UCSD-AML1 (cell line): Measurements from ENCODE around the gene RNF207.

ENCODE experiments used
- DNase-seq: peaks from one replicate; lab custom pipeline; 2025; ENCODE audit not compliant: unreplicated experiment; lab: John Stamatoyannopoulos, UW

Gene RNF207

DNA sequence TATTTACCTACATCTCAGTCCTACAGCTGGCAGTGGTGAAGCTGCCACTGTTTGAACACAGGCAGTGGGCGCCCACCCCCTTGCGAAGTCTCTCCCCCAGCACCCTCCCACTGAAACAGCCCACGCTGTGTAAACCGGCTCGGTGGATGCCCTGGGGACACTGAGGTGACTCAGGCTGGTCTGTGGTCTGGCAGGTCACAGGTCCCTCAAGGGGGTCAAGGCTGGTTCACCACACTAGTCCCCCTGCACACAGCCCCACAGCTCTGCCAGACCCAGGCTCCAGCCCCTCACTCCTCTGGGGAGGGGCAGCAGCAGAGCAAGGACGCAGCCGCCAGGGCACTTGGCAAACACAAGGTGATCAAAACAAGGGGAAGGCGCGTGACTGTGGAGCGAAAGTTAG is 33.4 kb upstream of the RNF207 start:
- DNase-seq, result no peak

DNA sequence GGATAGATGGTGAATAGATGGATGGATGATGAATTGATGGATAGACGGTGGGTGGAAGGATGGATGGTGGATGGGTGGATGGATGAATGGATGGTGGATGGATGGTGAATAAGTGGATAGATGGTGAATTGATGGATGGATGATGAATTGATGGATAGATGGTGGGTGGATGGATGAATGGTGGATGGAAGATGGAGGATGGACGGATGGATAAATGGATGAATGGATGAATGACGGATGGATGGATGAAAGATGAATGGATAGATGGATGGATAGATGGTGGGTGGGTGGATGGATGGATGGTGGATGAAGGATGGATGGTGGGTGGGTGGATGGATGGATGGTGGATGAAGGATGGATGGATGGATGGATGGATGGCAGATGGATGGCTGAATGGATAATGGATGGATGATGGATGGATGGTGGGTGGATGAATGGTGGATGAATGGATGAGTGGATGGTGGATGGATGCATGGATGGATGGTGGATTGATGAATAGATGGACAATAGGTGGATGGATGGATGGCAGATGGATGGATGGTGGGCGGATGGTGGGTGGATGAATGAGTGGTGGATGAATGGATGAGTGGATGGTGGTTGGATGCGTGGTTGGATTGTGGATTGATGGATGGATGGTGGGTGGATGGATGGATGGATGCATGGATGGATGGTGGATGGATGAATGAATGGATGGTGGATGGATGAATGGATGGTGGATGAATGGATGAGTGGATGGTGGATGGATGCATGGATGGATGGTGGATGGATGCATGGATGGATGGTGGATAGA is 31.1 kb upstream of the RNF207 start:
- no peak for DNase-seq

DNA sequence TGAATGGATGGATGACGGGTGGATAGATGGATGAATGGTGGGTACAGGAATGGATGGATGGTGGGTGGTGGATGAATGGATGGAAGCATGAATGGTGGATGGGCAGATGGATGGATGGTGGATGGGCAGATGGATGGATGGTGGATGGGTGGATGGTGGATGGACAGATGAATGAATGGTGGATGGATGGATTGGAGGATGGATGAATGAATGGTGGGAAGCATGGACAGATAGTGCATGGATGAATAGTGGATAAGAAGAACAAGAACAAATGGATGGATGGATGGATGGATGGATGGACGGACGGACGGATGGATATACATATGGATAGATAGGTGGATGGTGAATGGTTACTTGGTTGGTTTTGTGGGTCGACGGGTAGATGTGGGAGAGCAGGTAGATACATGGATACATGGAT is 30.5 kb upstream of the RNF207 start:
- DNase-seq, result no peak

DNA sequence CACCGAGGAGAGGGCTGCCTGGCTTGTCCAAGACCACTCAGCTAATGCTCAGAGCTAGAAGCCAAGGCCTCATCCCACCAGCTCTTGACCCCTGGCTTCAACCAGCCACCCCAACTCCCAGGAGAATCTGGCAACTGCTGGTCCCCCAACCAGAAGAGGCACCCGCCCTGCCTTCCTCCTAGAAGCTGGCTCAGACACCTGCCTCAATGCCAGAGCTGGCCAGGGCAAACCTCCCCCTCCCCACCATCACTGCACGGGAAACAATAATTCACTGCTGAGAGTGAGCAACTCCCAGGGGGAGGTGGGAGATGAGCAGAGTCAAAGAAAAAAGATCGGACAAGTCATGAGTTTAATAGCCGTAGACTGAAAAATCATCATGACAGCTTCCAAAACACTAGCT is 29.1 kb upstream of the RNF207 start:
- DNase-seq, result no peak

DNA sequence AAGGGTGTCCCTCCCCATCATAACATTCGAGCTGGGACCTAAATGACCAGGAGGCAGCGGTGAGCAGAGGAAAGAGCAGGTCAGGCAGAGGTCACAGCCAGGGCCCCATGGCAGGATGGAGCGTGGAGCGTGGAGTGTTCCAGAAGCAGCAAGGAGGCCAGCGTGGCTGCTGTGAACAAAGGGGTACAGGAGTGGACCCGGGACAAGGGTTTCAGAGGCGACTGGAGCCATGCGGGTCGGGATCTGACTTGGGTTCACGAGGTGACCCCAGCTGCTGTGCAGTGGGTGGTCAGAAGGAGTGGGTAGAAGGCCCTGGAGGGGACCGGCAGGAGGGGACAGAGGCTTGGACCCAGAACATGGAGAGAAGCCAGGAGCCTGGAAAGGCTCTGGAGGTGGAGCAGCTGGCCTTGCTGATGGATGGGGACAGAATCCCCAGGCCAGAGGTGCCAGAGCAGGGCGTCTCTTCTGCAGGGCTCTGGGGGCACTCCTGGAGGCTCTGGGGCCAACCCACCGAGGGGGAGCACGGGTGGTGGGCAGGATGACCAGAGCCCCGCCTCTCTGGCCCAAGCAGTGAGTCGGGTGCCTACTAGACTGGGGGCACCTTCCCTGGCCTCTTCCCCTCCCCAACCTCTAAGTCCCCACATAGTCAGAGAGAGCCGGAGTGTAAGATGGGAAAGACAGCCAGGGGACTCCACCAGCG is 28.1 kb upstream of the RNF207 start:
- DNase-seq, result no peak

DNA sequence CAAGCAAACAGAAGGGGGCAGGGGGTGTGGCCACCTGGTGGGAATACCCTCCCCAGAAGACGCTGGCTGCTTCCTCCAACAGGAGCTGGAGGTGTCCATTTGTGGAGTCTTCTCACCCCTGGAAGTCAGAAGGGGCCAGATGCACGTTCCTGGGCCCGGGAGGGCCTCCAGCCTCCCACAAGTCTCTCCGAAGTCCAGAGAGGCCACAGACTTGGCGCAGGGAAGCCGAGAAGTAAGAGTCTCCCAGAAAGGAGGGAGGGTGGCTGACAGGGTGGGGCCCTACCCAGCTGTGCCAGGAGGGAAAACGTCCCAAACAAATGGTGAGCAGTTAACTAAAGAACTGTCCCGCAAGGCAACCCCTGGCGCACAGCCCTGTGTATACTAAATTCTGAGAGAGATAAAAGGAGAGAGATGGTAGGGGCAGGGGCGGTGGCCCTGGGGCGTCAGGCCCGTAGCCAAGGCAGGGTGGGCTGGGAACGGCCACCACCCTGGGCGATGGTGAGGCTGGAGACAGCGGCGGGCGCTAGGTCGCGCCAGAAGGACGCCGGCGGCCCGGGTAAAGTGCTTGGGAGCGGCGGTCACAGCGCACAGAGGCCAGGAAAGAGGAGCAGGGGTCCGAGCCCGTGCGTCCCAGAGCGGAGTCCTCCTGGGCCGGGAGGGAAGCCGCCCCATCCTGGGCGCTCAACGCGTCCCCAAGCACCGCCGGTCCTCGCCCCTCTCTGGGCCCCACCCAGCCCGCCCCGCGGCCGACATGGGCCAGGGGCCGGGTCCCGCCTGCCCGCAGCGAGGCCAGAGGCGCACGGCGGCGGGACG is 27.0 kb upstream of the RNF207 start:
- no peak for DNase-seq

DNA sequence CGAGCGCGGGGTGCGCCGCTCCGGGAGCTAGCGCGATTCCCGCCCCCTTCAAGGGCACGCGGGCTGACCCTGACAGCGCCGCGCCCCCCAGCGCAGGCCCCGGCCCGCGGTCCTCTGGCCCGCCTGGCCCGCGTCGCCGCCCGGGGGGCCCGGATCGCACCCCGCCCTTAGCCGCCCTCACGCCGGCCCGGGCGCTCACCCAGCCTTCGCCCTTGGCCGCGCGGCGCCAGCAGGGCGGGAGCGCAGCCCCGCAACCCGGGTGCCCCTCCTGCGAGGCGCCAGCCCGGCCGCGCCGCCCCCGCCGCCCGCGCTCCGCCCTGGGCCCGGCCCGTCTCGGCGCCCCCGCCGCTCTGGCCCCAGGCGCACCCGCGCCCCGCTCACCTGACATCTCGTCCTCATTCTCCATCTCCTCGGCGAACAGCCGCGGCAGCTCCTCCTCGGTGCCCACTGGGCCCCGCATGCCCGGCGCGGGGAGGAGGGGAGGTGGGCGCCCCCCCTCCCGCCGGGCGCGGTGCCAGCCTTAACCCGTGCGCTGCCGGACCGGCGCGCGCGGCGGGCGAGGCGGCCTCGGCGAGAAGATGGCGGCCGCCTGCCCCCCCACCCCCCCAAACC is 26.2 kb upstream of the RNF207 start:
- DNase-seq, result no peak

DNA sequence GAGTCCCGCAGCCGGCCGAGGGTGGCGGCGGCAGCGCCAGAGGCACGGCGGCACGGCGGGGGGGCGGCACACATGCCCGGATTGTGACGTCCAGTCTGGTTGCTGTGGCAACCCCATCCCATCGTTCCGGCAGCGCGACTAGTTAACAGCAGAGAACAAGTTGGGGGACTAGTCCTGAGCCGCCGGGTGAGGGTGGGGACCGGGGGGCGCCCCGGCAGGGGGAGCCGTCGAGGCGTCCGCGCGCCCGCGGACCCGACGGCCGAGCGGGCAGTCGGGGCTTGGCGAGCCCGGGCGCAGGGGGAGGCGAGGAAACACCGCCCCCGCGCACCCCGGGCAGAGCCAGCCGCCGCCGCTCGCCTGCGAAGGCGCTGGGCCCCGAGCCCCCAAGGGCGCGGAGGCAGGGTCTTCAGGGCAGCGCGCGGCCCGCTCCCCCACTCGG is 25.6 kb upstream of the RNF207 start, which contains the start of gene CHD5:
CHD5 (minus strand) TSS at position 54 of the 439 bp plus-strand sequence. CDS start 298 bp downstream, outside the sequence.
- DNase-seq, result no peak

DNA sequence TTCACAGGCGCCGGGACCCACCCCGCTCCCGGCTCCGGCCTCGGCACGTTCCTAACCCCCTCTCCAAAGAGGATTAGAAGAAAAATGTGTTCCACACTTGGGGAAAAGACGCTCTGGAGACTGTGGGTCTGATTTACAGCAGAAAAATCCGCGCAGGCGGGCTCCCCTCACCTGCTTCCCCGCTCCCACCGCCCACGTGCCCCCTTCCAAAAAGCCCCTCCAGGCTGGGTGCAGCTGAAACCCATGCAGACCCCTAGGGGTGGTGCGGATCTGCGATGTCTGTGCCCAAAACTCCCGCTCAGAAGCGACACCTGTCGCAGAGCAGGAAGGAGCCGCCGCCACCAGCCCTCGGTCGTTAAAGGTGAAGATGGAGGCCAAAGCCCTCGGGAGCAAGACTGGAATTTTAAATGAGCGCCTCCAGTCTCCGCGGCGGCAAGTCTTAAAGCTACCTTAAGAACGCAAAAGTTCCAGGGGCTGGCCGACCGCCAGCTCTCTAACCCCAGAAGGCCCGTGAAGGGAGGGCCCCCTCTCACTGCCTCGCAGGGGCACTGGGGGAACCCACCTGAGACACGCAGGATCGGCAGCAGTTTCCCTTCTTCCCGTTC is 25.1 kb upstream of the RNF207 start:
- no peak for DNase-seq

DNA sequence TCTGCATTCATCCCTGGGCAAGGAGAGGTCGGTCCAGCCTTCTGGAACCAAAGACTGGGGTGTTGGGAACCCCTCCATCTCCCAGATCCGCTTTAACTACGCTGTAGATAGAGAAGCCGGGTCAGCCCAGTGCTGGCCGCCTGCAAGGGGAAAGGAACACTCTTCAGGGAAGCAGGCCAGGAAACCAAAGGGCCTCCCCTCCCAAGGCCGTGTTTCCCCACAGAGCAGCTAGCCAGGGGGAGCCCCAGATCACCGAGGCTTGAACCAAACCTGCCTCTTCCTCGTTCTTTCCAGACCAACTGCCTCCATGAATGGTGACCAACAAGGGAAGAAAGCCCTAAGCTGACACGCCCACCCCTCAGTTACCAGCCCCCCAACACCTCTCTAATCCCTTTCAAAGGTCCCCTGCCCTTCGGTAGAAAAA is 24.6 kb upstream of the RNF207 start:
- peak; percentile 31 for DNase-seq

DNA sequence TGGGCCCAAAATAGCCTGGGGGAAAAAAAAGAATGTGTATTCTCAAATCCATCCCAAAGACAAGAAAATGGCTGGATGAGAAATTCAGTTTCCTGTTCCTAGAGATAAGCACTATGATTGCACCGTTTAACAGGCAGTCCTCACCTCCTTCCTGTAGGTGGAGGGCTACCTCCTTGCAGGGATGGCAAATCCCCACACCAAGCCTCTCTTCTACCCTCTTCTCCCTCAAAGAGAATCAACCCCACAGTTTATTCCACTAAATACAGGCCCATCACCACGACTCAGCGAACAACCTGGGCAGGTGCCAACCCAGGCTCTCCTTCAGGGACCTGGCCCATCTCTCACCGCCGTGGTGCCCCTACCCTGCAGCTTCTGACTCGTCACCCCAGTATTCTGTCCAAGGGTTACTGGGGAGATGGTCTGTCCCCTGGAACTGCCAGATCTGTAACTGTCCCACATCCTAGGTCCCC is 22.4 kb upstream of the RNF207 start:
- no peak for DNase-seq

DNA sequence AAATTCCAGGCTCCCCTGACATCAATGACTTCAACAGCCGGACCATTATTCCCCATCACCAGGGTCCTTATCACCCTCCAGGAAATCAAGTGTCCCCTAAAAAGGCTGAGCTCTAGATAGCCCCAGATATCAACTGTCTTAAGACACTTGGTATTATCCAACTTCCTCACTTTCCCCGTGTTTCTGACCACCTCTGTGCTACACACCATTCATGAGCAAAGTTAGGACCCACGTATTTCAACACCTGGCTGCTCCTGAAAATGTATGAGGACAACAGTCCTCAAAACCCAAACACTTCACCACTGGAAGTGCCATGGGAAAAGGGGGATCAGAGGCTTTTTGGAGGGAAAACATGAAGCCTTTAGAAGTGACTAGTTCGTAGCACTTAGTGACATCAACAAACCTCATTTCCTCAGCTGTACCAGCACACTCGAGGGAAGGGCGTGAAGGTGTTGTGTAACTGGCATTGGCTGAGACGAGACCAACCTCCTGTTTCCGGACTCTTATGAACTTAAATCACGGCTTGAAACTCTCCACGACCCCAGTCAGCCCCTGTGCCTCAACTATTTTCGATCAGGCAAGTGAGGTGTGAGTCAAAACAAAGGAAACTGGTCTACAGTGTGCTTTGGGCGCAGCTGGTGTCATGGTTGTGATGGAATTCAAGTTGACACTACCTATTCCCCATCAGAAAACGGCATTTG is 21.7 kb upstream of the RNF207 start:
- DNase-seq, result no peak

DNA sequence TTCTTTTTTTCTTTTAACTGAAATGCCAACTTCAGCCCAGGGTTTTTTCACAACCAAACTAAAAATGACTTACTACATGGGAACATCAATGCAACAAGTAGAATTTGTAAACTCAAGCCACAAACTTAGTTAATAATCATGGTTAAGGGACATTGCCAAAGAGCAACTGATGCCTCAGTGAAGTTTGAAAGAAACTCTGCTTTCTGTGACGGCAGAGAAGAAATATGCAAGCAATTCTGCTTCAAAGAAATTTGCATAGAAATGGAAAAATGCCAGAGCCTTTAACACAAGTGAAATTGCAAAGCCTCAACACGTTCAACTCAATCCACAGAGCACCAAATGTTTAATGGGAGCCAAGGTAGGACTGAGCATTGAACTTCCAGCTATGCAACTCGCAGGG is 20.8 kb upstream of the RNF207 start:
- DNase-seq, result no peak

DNA sequence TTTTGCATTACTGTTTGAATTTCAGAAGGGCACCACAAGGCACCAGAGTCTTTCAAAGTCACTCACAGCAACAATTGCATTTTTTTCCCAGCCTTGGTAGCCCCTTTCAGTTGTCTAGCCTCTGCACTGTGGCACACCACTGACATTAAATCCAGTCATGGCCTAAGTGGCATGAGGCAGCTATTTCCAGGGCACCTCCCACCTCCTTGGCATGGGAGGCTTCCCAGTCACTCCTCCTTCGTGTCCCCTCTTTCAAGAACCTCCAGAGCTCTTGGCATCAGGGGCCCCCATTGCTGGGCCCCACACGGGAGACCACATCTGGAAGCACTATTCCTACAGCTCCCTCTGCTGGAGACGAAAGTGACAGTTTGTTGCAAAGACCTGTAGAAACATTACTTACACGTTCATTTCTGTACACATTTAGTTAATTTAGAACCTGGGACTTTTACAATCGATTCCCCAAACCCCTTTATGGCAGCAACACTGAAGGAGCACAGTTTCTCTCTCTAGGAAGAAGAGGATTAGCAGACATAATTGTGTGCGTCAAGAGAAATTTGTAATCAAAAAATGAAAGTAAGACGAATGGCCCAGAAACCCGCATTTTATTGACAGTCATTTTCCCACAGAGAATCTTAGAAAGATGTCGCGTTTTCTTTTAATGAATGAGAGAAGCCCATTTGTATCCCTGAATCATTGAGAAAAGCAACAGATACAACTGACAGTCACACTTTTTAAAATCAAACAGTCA is 20.1 kb upstream of the RNF207 start:
- no peak for DNase-seq

DNA sequence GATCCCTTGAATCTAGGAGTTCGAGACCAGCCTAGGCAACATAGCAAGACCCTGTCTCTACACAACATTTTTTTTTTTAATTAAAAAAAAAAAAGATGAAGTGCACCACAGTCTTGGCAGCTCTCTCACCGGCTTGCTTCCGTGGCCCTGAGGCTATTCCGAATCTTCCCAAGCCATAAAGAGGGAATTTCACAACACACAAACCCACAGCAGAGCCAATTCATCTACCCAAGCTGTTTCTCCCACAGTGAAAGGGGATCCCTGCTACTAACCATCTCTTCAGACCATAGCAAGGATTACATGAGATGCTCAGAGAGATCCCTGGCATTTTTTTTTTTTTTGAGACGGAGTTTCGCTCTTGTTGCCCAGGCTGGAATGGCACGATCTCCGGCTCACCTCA is 17.5 kb upstream of the RNF207 start:
- DNase-seq, result no peak

DNA sequence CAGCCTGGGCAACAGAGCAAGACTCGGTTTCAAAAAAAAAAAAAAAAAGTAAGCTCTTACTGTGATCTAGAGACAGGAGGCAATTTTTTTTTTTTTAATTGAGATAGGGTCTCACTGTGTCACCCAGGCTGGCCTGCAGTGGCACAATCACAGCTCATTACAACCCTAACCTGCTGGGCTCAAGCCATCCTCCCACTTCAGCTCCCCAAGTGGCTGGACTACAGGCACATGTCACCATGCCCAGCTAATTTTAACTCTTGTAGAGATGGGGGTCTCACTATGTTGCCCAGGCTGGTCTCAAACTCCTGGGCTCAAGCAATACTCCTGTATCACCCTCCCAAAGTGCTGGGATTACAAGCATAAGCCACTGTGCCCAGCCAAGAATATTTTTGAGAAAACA is 14.0 kb upstream of the RNF207 start:
- no peak for DNase-seq

DNA sequence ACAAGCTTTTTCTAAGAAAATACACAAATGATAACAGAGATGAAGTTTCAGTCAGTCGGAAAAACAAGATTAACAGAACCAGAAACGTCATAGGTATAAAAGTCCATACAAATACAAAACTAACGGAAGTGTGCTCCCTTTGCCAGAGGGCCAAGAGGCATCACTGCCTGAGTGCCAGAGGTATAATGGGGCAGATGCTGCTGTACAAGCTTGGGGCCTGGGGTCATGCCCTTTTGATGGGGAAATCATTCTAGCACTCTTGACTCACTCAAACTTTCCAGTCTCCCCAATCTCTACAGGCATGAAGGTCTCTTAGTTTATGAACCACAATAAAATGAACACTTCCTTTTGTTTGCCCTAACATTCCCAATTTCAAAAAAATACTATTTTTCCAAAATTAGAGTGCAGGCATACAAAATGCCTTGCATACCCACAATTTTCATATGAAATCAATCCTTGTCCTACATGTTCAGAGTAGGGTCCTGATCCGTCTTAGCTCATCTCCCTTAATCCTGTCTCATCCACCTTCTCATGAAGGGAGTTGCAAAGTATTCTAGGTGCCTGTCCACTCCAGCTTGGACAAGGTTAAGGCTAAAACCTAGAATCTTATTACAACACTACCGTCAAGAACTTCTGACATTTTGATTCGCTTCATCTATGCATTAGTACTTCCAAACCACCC is 8.0 kb upstream of the RNF207 start:
- no peak for DNase-seq

DNA sequence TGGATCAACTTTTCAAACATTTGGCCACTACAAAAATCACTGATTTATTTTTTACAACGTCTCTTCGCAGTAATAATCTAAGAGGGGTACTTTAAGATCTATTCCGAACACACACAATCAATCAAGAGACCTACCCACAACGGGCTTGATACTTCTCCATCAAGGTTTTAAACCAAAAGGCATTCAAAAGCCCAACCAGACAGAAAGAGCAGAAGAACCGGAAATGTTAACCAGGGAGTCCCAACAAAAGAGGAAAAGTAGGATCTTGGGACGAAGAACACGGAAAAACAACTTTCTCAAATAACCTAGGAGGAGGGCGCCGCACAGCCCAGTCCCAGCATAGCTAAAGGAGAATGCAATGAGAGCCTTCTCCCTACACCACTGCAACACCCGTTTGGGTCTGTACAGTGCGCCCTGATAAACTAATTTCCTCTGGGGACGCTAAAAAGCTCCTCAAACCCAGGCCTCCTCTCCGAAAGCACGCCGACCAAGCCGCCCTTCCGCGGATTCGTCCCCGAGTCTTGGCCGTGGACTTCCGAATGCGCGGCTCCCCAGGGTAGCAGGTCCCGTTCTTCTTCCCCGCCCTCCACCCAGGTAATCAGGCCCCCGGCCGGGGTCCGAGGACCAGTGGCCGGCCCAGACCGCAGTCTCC is 7.1 kb upstream of the RNF207 start:
- no peak for DNase-seq
